H9 (cell line): ENCODE results near the gene THAP5. TPM values are rescaled to one million over a fixed set of nuclear protein-coding genes. Genes with fewer than 3 reads are reported as not detected.

Experiments
- DNase-seq: peaks from one replicate; pipeline ENCODE4 v3.0.0-alpha.2; 2017
- H2AFZ ChIP-seq: one replicate; pipeline ENCODE4 v1.6.1; 2013; ENCODE audit warnings: mild to moderate bottlenecking, low read length, control low read depth, moderate library complexity
- H2AK5ac ChIP-seq: 2 replicates; pipeline ENCODE4 v1.6.1; 2013; ENCODE audit warnings: low read length, control low read depth, mixed read lengths; ENCODE audit not compliant: insufficient read length
- H2BK120ac ChIP-seq: one replicate; pipeline ENCODE4 v1.6.1; 2013; ENCODE audit warnings: low read depth, mild to moderate bottlenecking, low read length, control low read depth, inconsistent platforms; ENCODE audit not compliant: poor library complexity, severe bottlenecking
- H2BK12ac ChIP-seq: 2 replicates; pipeline ENCODE4 v1.6.1; 2013; ENCODE audit warnings: low read length, control low read depth, mixed read lengths, low read depth; ENCODE audit not compliant: insufficient read length
- H2BK15ac ChIP-seq: 2 replicates; pipeline ENCODE4 v1.6.1; 2013; ENCODE audit warnings: low read depth, low read length, control low read depth
- H2BK20ac ChIP-seq: one replicate; pipeline ENCODE4 v1.6.1; 2013; ENCODE audit warnings: low read depth, mild to moderate bottlenecking, low read length, control low read depth, inconsistent platforms; ENCODE audit not compliant: poor library complexity, severe bottlenecking
- H2BK5ac ChIP-seq: 2 replicates; pipeline ENCODE4 v1.6.1; 2013; ENCODE audit warnings: low read length, control low read depth, mixed read lengths; ENCODE audit not compliant: insufficient read length
- H3K14ac ChIP-seq: 2 replicates; pipeline ENCODE4 v1.6.1; 2013; ENCODE audit warnings: low read length, control low read depth; ENCODE audit not compliant: insufficient read depth
- H3K18ac ChIP-seq: 2 replicates; pipeline ENCODE4 v1.6.1; 2013; ENCODE audit warnings: low read depth, mild to moderate bottlenecking, mixed read lengths, low read length, control low read depth; ENCODE audit not compliant: insufficient read length
- H3K23ac ChIP-seq: 2 replicates; pipeline ENCODE4 v1.6.1; 2013; ENCODE audit warnings: low read length, control low read depth, mixed read lengths, low read depth; ENCODE audit not compliant: insufficient read length
- H3K23me2 ChIP-seq: 2 replicates; pipeline ENCODE4 v1.6.1; 2013; ENCODE audit warnings: low read depth, mild to moderate bottlenecking, mixed read lengths, low read length, control low read depth; ENCODE audit not compliant: insufficient read length, poor library complexity, severe bottlenecking
- H3K27ac ChIP-seq: 2 replicates; pipeline ENCODE4 v1.5.1; 2013; ENCODE audit warnings: low read length, control low read depth, mixed read lengths, low read depth; ENCODE audit not compliant: insufficient read length
- H3K27me3 ChIP-seq: 2 replicates; pipeline ENCODE4 v1.6.1; 2013; ENCODE audit warnings: low read length, control low read depth, inconsistent platforms; ENCODE audit not compliant: insufficient read depth
- H3K4ac ChIP-seq: 2 replicates; pipeline ENCODE4 v1.6.1; 2013; ENCODE audit warnings: low read depth, mild to moderate bottlenecking, control low read depth, inconsistent platforms, low read length, moderate library complexity
- H3K4me1 ChIP-seq: 2 replicates; pipeline ENCODE4 v1.6.1; 2013; ENCODE audit warnings: low read length, control low read depth, inconsistent platforms; ENCODE audit not compliant: insufficient read depth
- H3K4me2 ChIP-seq: 2 replicates; pipeline ENCODE4 v1.6.1; 2013; ENCODE audit warnings: low read length, control low read depth, mixed read lengths; ENCODE audit not compliant: insufficient read length, insufficient read depth
- H3K56ac ChIP-seq: 2 replicates; pipeline ENCODE4 v1.6.1; 2013; ENCODE audit warnings: low read depth, mild to moderate bottlenecking, mixed read lengths, low read length, control low read depth; ENCODE audit not compliant: insufficient read length
- H3K79me1 ChIP-seq: 2 replicates; pipeline ENCODE4 v1.6.1; 2013; ENCODE audit warnings: low read depth, mild to moderate bottlenecking, moderate library complexity, low read length, control low read depth, inconsistent platforms; ENCODE audit not compliant: insufficient read depth, poor library complexity, severe bottlenecking
- H3K79me2 ChIP-seq: 2 replicates; pipeline ENCODE4 v1.6.1; 2013; ENCODE audit warnings: low read length, control low read depth, inconsistent platforms; ENCODE audit not compliant: insufficient read depth
- H3K9ac ChIP-seq: 2 replicates; pipeline ENCODE4 v1.6.1; 2013; ENCODE audit warnings: low read length, control low read depth, mixed read lengths; ENCODE audit not compliant: insufficient read length; ENCODE audit errors: extremely low read depth
- H3K9me3 ChIP-seq: one replicate; pipeline ENCODE4 v1.6.1; 2013; ENCODE audit warnings: low read depth, low read length, inconsistent platforms; ENCODE audit not compliant: control insufficient read depth
- H3T11ph ChIP-seq: one replicate; pipeline ENCODE4 v1.6.1; 2013; ENCODE audit warnings: mild to moderate bottlenecking, low read length, control low read depth, inconsistent platforms
- H4K20me1 ChIP-seq: one replicate; pipeline ENCODE4 v1.6.1; 2013; ENCODE audit not compliant: control insufficient read depth, insufficient read length, insufficient read depth
- H4K5ac ChIP-seq: 2 replicates; pipeline ENCODE4 v1.6.1; 2013; ENCODE audit warnings: low read depth, mild to moderate bottlenecking, mixed read lengths, low read length, control low read depth; ENCODE audit not compliant: insufficient read length
- H4K8ac ChIP-seq: replicated peaks from 2 replicates; pipeline ENCODE4 v1.6.1; 2013; ENCODE audit warnings: low read length, control low read depth, mixed read lengths, low read depth; ENCODE audit not compliant: insufficient read length
- H4K91ac ChIP-seq: 2 replicates; pipeline ENCODE4 v1.6.1; 2013; ENCODE audit warnings: low read depth, mild to moderate bottlenecking, moderate library complexity, mixed read lengths, low read length, control low read depth; ENCODE audit not compliant: insufficient read length
- H3K27ac Mint-ChIP-seq, 3 experiments: 2 replicates in 2 of 3; 3 replicates in 1 of 3; pipeline ENCODE4 v1.8.0; 2020 to 2021; ENCODE audit warnings: mixed read lengths in 3 of 3, mild to moderate bottlenecking in 1 of 3, moderate library complexity in 1 of 3
- H3K27me3 Mint-ChIP-seq: 2 replicates; pipeline ENCODE4 v1.8.0; 2021; ENCODE audit warnings: low read depth, mild to moderate bottlenecking, moderate library complexity, mixed read lengths
- H3K36me3 Mint-ChIP-seq, 3 experiments: 2 replicates in 2 of 3; 3 replicates in 1 of 3; pipeline ENCODE4 v1.8.0; 2020 to 2021; ENCODE audit warnings: low read depth in 3 of 3, mixed read lengths in 3 of 3; ENCODE audit not compliant: insufficient read depth in 1 of 3
- H3K4me1 Mint-ChIP-seq, 2 experiments: 2 replicates each; pipeline ENCODE4 v1.8.0; 2020; ENCODE audit warnings: mixed read lengths in 2 of 2
- H3K4me3 Mint-ChIP-seq, 2 experiments: 2 replicates in 1 of 2; 3 replicates in 1 of 2; pipeline ENCODE4 v1.8.0; 2020 to 2021; ENCODE audit warnings: mild to moderate bottlenecking in 2 of 2, mixed read lengths in 2 of 2, moderate library complexity in 1 of 2
- H3K9me3 Mint-ChIP-seq, 2 experiments: 2 replicates in 1 of 2; 3 replicates in 1 of 2; pipeline ENCODE4 v1.8.0; 2020; ENCODE audit warnings: mild to moderate bottlenecking in 2 of 2, mixed read lengths in 2 of 2, moderate library complexity in 1 of 2
- WGBS: extraction: QIAGEN DNeasy Blood & Tissue Kit; methylation state at CpG from one replicate; pipeline ENCODE4 v1.1.7; 2013; ENCODE audit warnings: missing lambda C conversion rate, low lambda C conversion rate, mixed read lengths; ENCODE audit not compliant: insufficient read length; ENCODE audit errors: extremely low coverage; 5-methylcytosine and 5-hydroxymethylcytosine counted together
- total RNA-seq: library from RNA; stranded (reverse); gene quantifications from 2 replicates; pipeline ENCODE4 v1.2.1, GENCODE V29; 2021
- TF ChIP-seq, protein P1 (sequence below): fragments of 200-600 bp; sonication (generic); conservative IDR thresholded peaks from 3 replicates; pipeline ENCODE4 v1.8.0; 2021; ENCODE audit warnings: antibody characterized with exemption, mild to moderate bottlenecking

Gene THAP5
- total RNA-seq, 1 experiment from 2014 or later = 20.6 TPM

DNA sequence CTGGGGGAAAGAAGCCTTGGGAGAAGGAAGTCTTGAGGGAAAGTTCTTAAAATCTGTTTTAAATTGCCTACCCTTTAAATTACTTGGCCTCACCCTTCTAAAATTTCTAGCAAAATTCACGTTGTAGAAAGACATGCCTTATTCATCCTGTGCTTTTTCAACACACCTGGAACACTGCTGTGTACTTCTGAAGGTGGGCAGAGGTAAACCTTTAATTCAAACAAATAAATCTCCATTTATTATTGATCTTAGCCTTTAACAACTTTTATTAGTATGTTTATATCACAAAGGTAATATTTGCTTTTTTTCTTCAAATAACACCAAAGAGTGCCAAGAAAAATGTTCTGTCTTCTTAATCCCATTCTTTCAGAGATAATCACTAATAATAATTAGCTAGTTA lies 30.9 kb upstream of the THAP5 start:
- peaks cover 3% of the 10 kb centered on the region; the same call in 1 of the 2 replicates for H3K27me3 Mint-ChIP-seq
- no peak overlapping the region for H3K27ac Mint-ChIP-seq
- H4K8ac ChIP-seq = no peak overlapping the region

More for the DNA sequence above, 30.9 kb upstream of the THAP5 start:
- Histone ChIP-seq H3T11ph (no peak overlapping the region), H3K14ac (no peak overlapping the region), H3K79me1 (no peaks in the 10 kb centered on the region), H3K23ac (no peak overlapping the region), H3K4me2 (no peak overlapping the region), H3K27me3 (no peaks in the 10 kb centered on the region), H2BK12ac (no peak overlapping the region), H3K23me2 (no peaks in the 10 kb centered on the region), H3K4me1 (no peaks in the 10 kb centered on the region), H2AK5ac (no peak overlapping the region), H4K20me1 (no peaks in the 10 kb centered on the region), H3K79me2 (no peaks in the 10 kb centered on the region), H2BK15ac (no peak overlapping the region), H3K56ac (no peak overlapping the region), H3K18ac (no peak overlapping the region), H3K27ac (no peak overlapping the region), H2AFZ (no peak overlapping the region), H4K5ac (no peak overlapping the region), H4K91ac (no peak overlapping the region), H3K4ac (no peak overlapping the region), H2BK5ac (no peak overlapping the region), H3K9ac (no peak overlapping the region), H3K9me3 (no peaks in the 10 kb centered on the region), H2BK120ac (no peak overlapping the region), H2BK20ac (no peak overlapping the region)
- Mint-ChIP-seq H3K9me3 (no peaks in the 10 kb centered on the region), H3K36me3 (no peaks in the 10 kb centered on the region), H3K4me1 (peaks cover 24 to 25% of the 10 kb centered on the region in 2 experiments), H3K4me3 (no peak overlapping the region)
- TF ChIP-seq, protein P1, sequence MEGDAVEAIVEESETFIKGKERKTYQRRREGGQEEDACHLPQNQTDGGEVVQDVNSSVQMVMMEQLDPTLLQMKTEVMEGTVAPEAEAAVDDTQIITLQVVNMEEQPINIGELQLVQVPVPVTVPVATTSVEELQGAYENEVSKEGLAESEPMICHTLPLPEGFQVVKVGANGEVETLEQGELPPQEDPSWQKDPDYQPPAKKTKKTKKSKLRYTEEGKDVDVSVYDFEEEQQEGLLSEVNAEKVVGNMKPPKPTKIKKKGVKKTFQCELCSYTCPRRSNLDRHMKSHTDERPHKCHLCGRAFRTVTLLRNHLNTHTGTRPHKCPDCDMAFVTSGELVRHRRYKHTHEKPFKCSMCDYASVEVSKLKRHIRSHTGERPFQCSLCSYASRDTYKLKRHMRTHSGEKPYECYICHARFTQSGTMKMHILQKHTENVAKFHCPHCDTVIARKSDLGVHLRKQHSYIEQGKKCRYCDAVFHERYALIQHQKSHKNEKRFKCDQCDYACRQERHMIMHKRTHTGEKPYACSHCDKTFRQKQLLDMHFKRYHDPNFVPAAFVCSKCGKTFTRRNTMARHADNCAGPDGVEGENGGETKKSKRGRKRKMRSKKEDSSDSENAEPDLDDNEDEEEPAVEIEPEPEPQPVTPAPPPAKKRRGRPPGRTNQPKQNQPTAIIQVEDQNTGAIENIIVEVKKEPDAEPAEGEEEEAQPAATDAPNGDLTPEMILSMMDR = no peak
- DNase-seq = no peak
- WGBS = no CpG with 5 or more reads among the region's 1 CpG
